DLD1 (cell line): ENCODE data around the gene FLT1.

Source experiments
- in situ Hi-C: cut with HindIII; loops from 2 replicates; pipeline ENCODE4 v1.10.0; 2017; ENCODE audit warnings: low sequenced_read_pairs

Gene FLT1

GRCh38 chr13:28434926-28435325 lies 60.0 kb downstream of the FLT1 start:
- in situ Hi-C loops, result no loop called here

- in situ Hi-C loops, result no loop called here
Observed at GRCh38 chr13:28432816-28433560, 61.9 kb downstream of the FLT1 start.

GRCh38 chr13:28429685-28430290 lies 65.1 kb downstream of the FLT1 start:
- in situ Hi-C loops, result no loop called here

- in situ Hi-C loops, result no loop called here
Observed at GRCh38 chr13:28429096-28429495, 65.8 kb downstream of the FLT1 start.

GRCh38 chr13:28426381-28426780 lies 68.5 kb downstream of the FLT1 start:
- in situ Hi-C loops, result no loop called here

GRCh38 chr13:28425793-28426192 lies 69.1 kb downstream of the FLT1 start:
- in situ Hi-C loops, result no loop called here

GRCh38 chr13:28424541-28424940 lies 70.4 kb downstream of the FLT1 start:
- in situ Hi-C loops, result no loop called here

GRCh38 chr13:28423010-28423409 lies 71.9 kb downstream of the FLT1 start:
- in situ Hi-C loops, result no loop called here

GRCh38 chr13:28421676-28422410 lies 73.1 kb downstream of the FLT1 start:
- in situ Hi-C loops, result no loop called here

- in situ Hi-C loops, result no loop called here
Observed at GRCh38 chr13:28420704-28421103, 74.2 kb downstream of the FLT1 start.

- in situ Hi-C loops, result no loop called here
Observed at GRCh38 chr13:28415994-28416421, 78.9 kb downstream of the FLT1 start.

- in situ Hi-C loops, result no loop called here
Observed at GRCh38 chr13:28413999-28414398, 80.9 kb downstream of the FLT1 start.

- in situ Hi-C loops, result no loop called here
Observed at GRCh38 chr13:28412981-28413380, 81.9 kb downstream of the FLT1 start.

- in situ Hi-C loops, result no loop called here
Observed at GRCh38 chr13:28411831-28412353, 83.0 kb downstream of the FLT1 start.

- in situ Hi-C loops, result no loop called here
Observed at GRCh38 chr13:28410096-28410495, 84.8 kb downstream of the FLT1 start.

GRCh38 chr13:28409648-28410047 lies 85.3 kb downstream of the FLT1 start:
- in situ Hi-C loops, result no loop called here

- in situ Hi-C loops, result no loop called here
Observed at GRCh38 chr13:28408863-28409262, 86.1 kb downstream of the FLT1 start.

- in situ Hi-C loops, result no loop called here
Observed at GRCh38 chr13:28408235-28408848, 86.6 kb downstream of the FLT1 start.

GRCh38 chr13:28406733-28407266 lies 88.1 kb downstream of the FLT1 start:
- in situ Hi-C loops, result no loop called here

- in situ Hi-C loops, result no loop called here
Observed at GRCh38 chr13:28402057-28402381, 92.9 kb downstream of the FLT1 start.
